ENCODE results near the gene DGKI. TPM values are rescaled to one million over a fixed set of nuclear protein-coding genes. Genes with fewer than 3 reads are reported as not detected.

Gene DGKI
- total RNA-seq, 1 experiment from 2014 or later: not detected

DNA sequence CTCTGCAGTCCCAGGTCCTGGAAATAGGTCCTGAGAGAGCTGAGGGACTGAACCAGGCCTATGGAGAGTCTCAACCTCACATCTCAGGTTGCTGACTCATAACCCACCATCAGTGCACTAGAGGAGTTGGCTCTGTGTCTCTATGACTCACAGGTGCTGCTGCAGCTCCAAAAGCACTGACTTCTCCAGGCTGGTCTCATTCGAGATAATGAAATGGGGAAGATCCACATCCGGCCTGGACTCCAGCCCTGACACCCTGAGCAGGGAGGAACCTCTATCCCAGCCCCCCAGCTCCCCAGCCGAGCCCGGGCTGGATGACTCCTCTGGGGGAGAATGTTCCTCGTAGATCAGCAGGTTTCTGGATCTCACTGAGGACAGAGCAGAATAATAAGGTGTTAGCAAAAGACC lies 35.5 kb upstream of the DGKI start:
- no peak overlapping the region for H3K4me3 ChIP-seq (ENCODE audit: low read depth in 2 of 2, low read length in 2 of 2)
- no peaks in the 10 kb centered on the region for H3K36me3 ChIP-seq (ENCODE audit: control insufficient read depth, insufficient read depth, low read length)
- H3K9me3 ChIP-seq (ENCODE audit: control insufficient read depth, insufficient read depth, low read depth, low read length): no peaks in the 10 kb centered on the region
- CTCF ChIA-PET: no interaction called here
- in situ Hi-C loops (cut with HindIII; ENCODE audit: low pct_unique_long_range_greater_than_20kb, low sequenced_read_pairs) (no loop called here), intact Hi-C loops (cut with micrococcal nuclease; ENCODE audit: unreplicated experiment) (no loop called here)
- no peaks in the 10 kb centered on the region for H3K4me1 ChIP-seq (ENCODE audit: control insufficient read depth, insufficient read depth, low read length)
- no peak for TF ChIP-seq SIN3A (IDR thresholded peaks at IDR 0.05; ENCODE audit: borderline replicate concordance, insufficient read depth, low read depth, low read length)
- TF ChIP-seq POLR2AphosphoS5 (IDR thresholded peaks at IDR 0.05; ENCODE audit: low read depth, low read length): no peak
- no peak for TF ChIP-seq TCF7L2 (IDR thresholded peaks at IDR 0.05; ENCODE audit: low read depth, low read length)
- TF ChIP-seq REST (IDR thresholded peaks at IDR 0.05; ENCODE audit: insufficient read depth in 1 of 2, low read depth in 2 of 2, low read length in 1 of 2): no peak
- TF ChIP-seq, protein P1, sequence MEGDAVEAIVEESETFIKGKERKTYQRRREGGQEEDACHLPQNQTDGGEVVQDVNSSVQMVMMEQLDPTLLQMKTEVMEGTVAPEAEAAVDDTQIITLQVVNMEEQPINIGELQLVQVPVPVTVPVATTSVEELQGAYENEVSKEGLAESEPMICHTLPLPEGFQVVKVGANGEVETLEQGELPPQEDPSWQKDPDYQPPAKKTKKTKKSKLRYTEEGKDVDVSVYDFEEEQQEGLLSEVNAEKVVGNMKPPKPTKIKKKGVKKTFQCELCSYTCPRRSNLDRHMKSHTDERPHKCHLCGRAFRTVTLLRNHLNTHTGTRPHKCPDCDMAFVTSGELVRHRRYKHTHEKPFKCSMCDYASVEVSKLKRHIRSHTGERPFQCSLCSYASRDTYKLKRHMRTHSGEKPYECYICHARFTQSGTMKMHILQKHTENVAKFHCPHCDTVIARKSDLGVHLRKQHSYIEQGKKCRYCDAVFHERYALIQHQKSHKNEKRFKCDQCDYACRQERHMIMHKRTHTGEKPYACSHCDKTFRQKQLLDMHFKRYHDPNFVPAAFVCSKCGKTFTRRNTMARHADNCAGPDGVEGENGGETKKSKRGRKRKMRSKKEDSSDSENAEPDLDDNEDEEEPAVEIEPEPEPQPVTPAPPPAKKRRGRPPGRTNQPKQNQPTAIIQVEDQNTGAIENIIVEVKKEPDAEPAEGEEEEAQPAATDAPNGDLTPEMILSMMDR (IDR thresholded peaks at IDR 0.05): no peak
- POLR2A ChIA-PET: no interaction called here
- no peak overlapping the region for H3K27ac ChIP-seq (ENCODE audit: low read length)
- DNase-seq (ENCODE audit: low read depth, low spot score) (peak; percentile 61), ATAC-seq (peak; percentile 84)
- no peaks in the 10 kb centered on the region for H3K27me3 ChIP-seq (ENCODE audit: control insufficient read depth, insufficient read depth, low read length)
- no TSS peak for BruUV-seq (replicated peaks)

DNA sequence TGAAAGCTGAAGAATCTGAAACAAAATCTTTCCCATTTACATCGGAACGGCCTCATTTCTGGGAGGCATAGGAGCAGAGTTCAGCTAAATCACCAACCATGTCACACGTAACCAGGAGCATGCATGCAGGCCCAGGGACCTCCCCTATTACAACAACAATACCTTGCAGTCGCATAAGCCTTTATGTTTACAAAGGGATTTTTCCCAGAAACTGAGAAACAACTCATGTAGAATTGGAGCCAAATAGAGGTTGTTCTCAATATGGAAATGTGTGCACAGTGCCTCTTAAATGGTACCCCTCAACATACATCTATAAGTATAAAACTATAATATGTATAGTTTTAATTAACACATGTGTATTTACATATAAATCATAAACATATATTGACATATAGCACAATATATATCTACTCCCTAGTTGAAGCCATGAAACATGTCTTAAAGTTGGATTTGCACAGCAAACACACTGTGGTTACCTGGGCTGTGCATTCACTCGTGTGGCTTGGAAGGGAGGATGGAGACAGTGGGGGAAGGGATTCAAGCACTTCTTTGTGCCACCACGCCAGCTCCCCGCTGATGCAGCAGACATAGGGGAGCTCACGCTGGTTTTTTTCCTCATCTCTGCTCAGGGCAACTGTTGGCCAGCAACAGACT lies 35.0 kb upstream of the DGKI start:
- POLR2A ChIA-PET: no interaction called here
- intact Hi-C loops (cut with micrococcal nuclease; ENCODE audit: unreplicated experiment): no loop called here
- Histone ChIP-seq H3K36me3 (ENCODE audit: control insufficient read depth, insufficient read depth, low read length) (no peaks in the 10 kb centered on the region), H3K9me3 (ENCODE audit: control insufficient read depth, insufficient read depth, low read depth, low read length) (no peaks in the 10 kb centered on the region), H3K4me1 (ENCODE audit: control insufficient read depth, insufficient read depth, low read length) (no peaks in the 10 kb centered on the region), H3K4me3 (ENCODE audit: low read depth in 2 of 2, low read length in 2 of 2) (no peak overlapping the region), H3K27ac (ENCODE audit: low read length) (no peak overlapping the region), H3K27me3 (ENCODE audit: control insufficient read depth, insufficient read depth, low read length) (no peaks in the 10 kb centered on the region)
- in situ Hi-C loops (cut with HindIII; ENCODE audit: low pct_unique_long_range_greater_than_20kb, low sequenced_read_pairs): no loop called here
- DNase-seq (ENCODE audit: low read depth, low spot score) (no peak), ATAC-seq (no peak)
- TF ChIP-seq POLR2AphosphoS5 (IDR thresholded peaks at IDR 0.05; ENCODE audit: low read depth, low read length) (no peak), TCF7L2 (IDR thresholded peaks at IDR 0.05; ENCODE audit: low read depth, low read length) (no peak)
- no TSS peak for BruUV-seq (replicated peaks)
- CTCF ChIA-PET: no interaction called here

GRCh38 chr7:137880432-137880831 lies 33.7 kb upstream of the DGKI start:
- TF ChIP-seq REST (IDR thresholded peaks at IDR 0.05; ENCODE audit: insufficient read depth in 1 of 2, low read depth in 2 of 2, low read length in 1 of 2): no peak
- TF ChIP-seq, protein P1 (IDR thresholded peaks at IDR 0.05): no peak
- no peak for TF ChIP-seq POLR2AphosphoS5 (IDR thresholded peaks at IDR 0.05; ENCODE audit: low read depth, low read length)
- TF ChIP-seq TCF7L2 (IDR thresholded peaks at IDR 0.05; ENCODE audit: low read depth, low read length): no peak
- TF ChIP-seq SIN3A (IDR thresholded peaks at IDR 0.05; ENCODE audit: borderline replicate concordance, insufficient read depth, low read depth, low read length): no peak
- ChIA-PET CTCF (no interaction called here), POLR2A (no interaction called here)
- in situ Hi-C loops (cut with HindIII; ENCODE audit: low pct_unique_long_range_greater_than_20kb, low sequenced_read_pairs) (no loop called here), intact Hi-C loops (cut with micrococcal nuclease; ENCODE audit: unreplicated experiment) (no loop called here)
- Histone ChIP-seq H3K4me1 (ENCODE audit: control insufficient read depth, insufficient read depth, low read length) (no peaks in the 10 kb centered on the region), H3K36me3 (ENCODE audit: control insufficient read depth, insufficient read depth, low read length) (no peaks in the 10 kb centered on the region), H3K27me3 (ENCODE audit: control insufficient read depth, insufficient read depth, low read length) (no peaks in the 10 kb centered on the region), H3K9me3 (ENCODE audit: control insufficient read depth, insufficient read depth, low read depth, low read length) (no peaks in the 10 kb centered on the region), H3K4me3 (ENCODE audit: low read depth in 2 of 2, low read length in 2 of 2) (no peak overlapping the region), H3K27ac (ENCODE audit: low read length) (no peak overlapping the region)
- no peak for DNase-seq (ENCODE audit: low read depth, low spot score)
- ATAC-seq: no peak
- no TSS peak for BruUV-seq (replicated peaks)
